ENCODE measurements around the gene CEP192. TPM values are rescaled to one million over a fixed set of nuclear protein-coding genes. Genes with fewer than 3 reads are reported as not detected.

Gene CEP192
- total RNA-seq, 4 donors from 2014 or later: 6.8 to 8.3 (median 7.3) TPM

DNA sequence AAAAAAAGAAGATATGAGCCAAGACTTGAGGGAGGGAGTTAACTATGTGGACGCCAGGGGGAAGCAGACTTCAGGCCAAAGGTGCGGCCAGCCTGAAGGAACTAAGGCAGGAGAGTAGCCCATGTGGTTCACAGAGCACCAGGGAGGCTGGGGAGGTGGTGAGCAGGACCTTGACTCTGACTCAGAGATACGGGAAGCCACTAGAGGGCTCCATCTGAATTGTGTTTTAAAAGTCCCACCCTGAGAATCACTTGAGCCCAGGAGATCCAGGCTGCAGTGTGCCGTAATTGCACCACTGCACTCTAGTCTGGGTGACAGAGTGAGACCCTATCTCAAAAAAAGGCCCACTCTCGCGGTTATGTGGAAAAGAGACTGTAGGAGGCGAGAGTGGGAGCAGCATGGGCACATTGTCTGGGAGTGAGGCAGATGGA is 12.3 kb downstream of the CEP192 start:
- TF ChIP-seq, protein P1, sequence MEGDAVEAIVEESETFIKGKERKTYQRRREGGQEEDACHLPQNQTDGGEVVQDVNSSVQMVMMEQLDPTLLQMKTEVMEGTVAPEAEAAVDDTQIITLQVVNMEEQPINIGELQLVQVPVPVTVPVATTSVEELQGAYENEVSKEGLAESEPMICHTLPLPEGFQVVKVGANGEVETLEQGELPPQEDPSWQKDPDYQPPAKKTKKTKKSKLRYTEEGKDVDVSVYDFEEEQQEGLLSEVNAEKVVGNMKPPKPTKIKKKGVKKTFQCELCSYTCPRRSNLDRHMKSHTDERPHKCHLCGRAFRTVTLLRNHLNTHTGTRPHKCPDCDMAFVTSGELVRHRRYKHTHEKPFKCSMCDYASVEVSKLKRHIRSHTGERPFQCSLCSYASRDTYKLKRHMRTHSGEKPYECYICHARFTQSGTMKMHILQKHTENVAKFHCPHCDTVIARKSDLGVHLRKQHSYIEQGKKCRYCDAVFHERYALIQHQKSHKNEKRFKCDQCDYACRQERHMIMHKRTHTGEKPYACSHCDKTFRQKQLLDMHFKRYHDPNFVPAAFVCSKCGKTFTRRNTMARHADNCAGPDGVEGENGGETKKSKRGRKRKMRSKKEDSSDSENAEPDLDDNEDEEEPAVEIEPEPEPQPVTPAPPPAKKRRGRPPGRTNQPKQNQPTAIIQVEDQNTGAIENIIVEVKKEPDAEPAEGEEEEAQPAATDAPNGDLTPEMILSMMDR (IDR thresholded peaks at IDR 0.05 in 4 of 5, conservative IDR thresholded peaks at IDR 0.05 in 1 of 5): no peak
- no peak for TF ChIP-seq POLR2A (IDR thresholded peaks at IDR 0.05)
- no peaks in the 10 kb centered on the region for H3K4me1 ChIP-seq
- no peak overlapping the region for H3K4me3 ChIP-seq
- DNase-seq (no peak), ATAC-seq (no peak)
- H3K36me3 ChIP-seq: peaks cover 0 to 8% of the 10 kb centered on the region in 2 donors
- H3K27me3 ChIP-seq: no peaks in the 10 kb centered on the region
- in situ Hi-C loops (cut with MboI; ENCODE audit: low sequenced_read_pairs in 4 of 4) (loop anchor here in 1 of 4 donors (25.0 kb wide), 1 partner anchor 91 kb away; no protein-coding TSS in a partner anchor), intact Hi-C loops (cut with DNase I; ENCODE audit: low total_unique reads) (no loop called here)
- no peak overlapping the region for H3K27ac ChIP-seq
- H3K9me3 ChIP-seq: no peaks in the 10 kb centered on the region

GRCh38 chr18:13004396-13004795 is 13.2 kb downstream of the CEP192 start:
- H3K27ac ChIP-seq: no peak overlapping the region
- H3K9me3 ChIP-seq: no peaks in the 10 kb centered on the region
- no peak for ATAC-seq
- intact Hi-C loops (cut with DNase I; ENCODE audit: low total_unique reads): no loop called here
- H3K4me3 ChIP-seq: no peak overlapping the region
- in situ Hi-C loops (cut with MboI; ENCODE audit: low sequenced_read_pairs in 4 of 4): loop anchor here in 1 of 4 donors (25.0 kb wide), 1 partner anchor 92 kb away; no protein-coding TSS in a partner anchor
- H3K4me1 ChIP-seq: no peaks in the 10 kb centered on the region
- TF ChIP-seq, protein P1 (IDR thresholded peaks at IDR 0.05 in 4 of 5, conservative IDR thresholded peaks at IDR 0.05 in 1 of 5): no peak
- no peak for TF ChIP-seq POLR2A (IDR thresholded peaks at IDR 0.05)
- no peak for DNase-seq
- H3K27me3 ChIP-seq: no peaks in the 10 kb centered on the region
- peaks cover 0 to 18% of the 10 kb centered on the region in 2 donors for H3K36me3 ChIP-seq

DNA sequence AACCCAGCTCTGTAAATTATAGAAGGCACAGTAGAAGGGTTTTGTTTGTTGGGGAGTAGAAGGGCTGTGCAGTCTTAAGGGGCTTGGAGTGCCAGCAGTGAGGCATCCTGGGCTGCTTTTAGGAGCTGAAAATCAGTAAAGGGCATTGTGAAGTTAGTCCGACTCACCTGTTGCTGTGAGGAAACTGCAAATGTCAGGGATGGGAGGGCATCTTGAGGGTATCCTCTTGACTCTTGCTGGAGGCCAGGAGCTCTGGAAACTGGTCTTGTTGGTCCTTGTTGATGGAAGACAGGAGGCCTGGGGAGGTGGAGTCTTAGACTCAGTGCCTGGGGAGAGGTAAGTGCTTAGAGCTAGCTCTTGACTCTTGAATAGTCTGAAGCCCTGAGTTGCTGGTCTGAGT is 14.1 kb downstream of the CEP192 start:
- TF ChIP-seq, protein P1 (IDR thresholded peaks at IDR 0.05 in 4 of 5, conservative IDR thresholded peaks at IDR 0.05 in 1 of 5): no peak
- TF ChIP-seq POLR2A (IDR thresholded peaks at IDR 0.05): no peak
- peaks cover 3 to 22% of the 10 kb centered on the region in 2 donors for H3K36me3 ChIP-seq
- no peak overlapping the region for H3K27ac ChIP-seq
- intact Hi-C loops (cut with DNase I; ENCODE audit: low total_unique reads) (no loop called here), in situ Hi-C loops (cut with MboI; ENCODE audit: low sequenced_read_pairs in 4 of 4) (loop anchor here in 1 of 4 donors (25.0 kb wide), 1 partner anchor 93 kb away; no protein-coding TSS in a partner anchor)
- H3K27me3 ChIP-seq: no peaks in the 10 kb centered on the region
- H3K4me3 ChIP-seq: no peak overlapping the region
- no peaks in the 10 kb centered on the region for H3K4me1 ChIP-seq
- H3K9me3 ChIP-seq: no peaks in the 10 kb centered on the region
- DNase-seq (no peak), ATAC-seq (no peak)

- H3K27me3 ChIP-seq: no peaks in the 10 kb centered on the region
- H3K27ac ChIP-seq: no peak overlapping the region
- intact Hi-C loops (cut with DNase I; ENCODE audit: low total_unique reads) (no loop called here), in situ Hi-C loops (cut with MboI; ENCODE audit: low sequenced_read_pairs in 4 of 4) (loop anchor here in 1 of 4 donors (25.0 kb wide), 1 partner anchor 94 kb away; no protein-coding TSS in a partner anchor)
- H3K4me1 ChIP-seq: no peaks in the 10 kb centered on the region
- ATAC-seq (no peak), DNase-seq (no peak)
- peaks cover 3 to 33% of the 10 kb centered on the region in 2 donors for H3K36me3 ChIP-seq
- TF ChIP-seq, protein P1 (IDR thresholded peaks at IDR 0.05 in 4 of 5, conservative IDR thresholded peaks at IDR 0.05 in 1 of 5): no peak
- TF ChIP-seq POLR2A (IDR thresholded peaks at IDR 0.05): no peak
- no peak overlapping the region for H3K4me3 ChIP-seq
- H3K9me3 ChIP-seq: no peaks in the 10 kb centered on the region
These were observed 15.5 kb downstream of the CEP192 start for GRCh38 chr18:13006531-13007247.

All from gastrocnemius medialis (tissue), 4 donors.